Activated T-cell treated with anti-CD3 and anti-CD28 coated beads, Interleukin-2, amount 50 U/mL, for 4 hours (primary cell): ENCODE data around the gene FTO. TPM values are rescaled to one million over a fixed set of nuclear protein-coding genes. Genes with fewer than 3 reads are reported as not detected.
A peak's percentile ranks its signal among the peaks of the same experiment; 100 is the strongest.
"Not testable (repeated sequence)": the region's sequence is repeated elsewhere in the genome, so short reads cannot be mapped to it uniquely, and the experiment has no call there.

Experiments
- ATAC-seq, 2 donors: fragments of 200-7000 bp; cut with Tn5 transposase; one replicate each; pipeline ENCODE4 v1.10.0; 2021
- DNase-seq: peaks from one replicate; pipeline ENCODE4 v3.0.0-alpha.2; 2020
- H3K27me3 Mint-ChIP-seq: one replicate; pipeline ENCODE4 v1.8.0; 2021; ENCODE audit warnings: low read depth, mixed read lengths
- H3K36me3 Mint-ChIP-seq: one replicate; pipeline ENCODE4 v1.8.0; 2022; ENCODE audit warnings: mixed read lengths; ENCODE audit not compliant: insufficient read depth
- H3K4me1 Mint-ChIP-seq: one replicate; pipeline ENCODE4 v1.8.0; 2021; ENCODE audit warnings: low read depth, mixed read lengths
- H3K4me3 Mint-ChIP-seq: one replicate; pipeline ENCODE4 v1.8.0; 2021; ENCODE audit warnings: mild to moderate bottlenecking, moderate library complexity, mixed read lengths
- H3K9me3 Mint-ChIP-seq: one replicate; pipeline ENCODE4 v1.8.0; 2021; ENCODE audit warnings: mixed read lengths
- total RNA-seq, 3 donors: library from RNA; stranded (reverse); gene quantifications; one replicate each; pipeline ENCODE4 v1.2.1, GENCODE V29; 2021

Gene FTO
- 10 to 100 TPM; 41.3 to 47.8 (median 43.1) TPM for total RNA-seq

GRCh38 chr16:53703590-53704444 lies at the start of gene FTO, which contains the start of gene RPGRIP1L:
TSS of gene FTO (plus strand) at chr16:53704156.
TSS of gene RPGRIP1L (minus strand) at chr16:53703859. CDS start at chr16:53700723, 3,136 bp downstream.
- DNase-seq (peak; percentile 97), ATAC-seq (peak; percentile 98 to 99)
- Mint-ChIP-seq H3K27me3 (no peaks in the 10 kb centered on the region), H3K36me3 (peaks cover 11% of the 10 kb centered on the region), H3K4me1 (peaks cover 38% of the 10 kb centered on the region), H3K9me3 (no peaks in the 10 kb centered on the region), H3K4me3 (peak within 1 kb of the TSS; percentile 97)

- Mint-ChIP-seq H3K4me1 (no peaks in the 10 kb centered on the region), H3K36me3 (peaks cover 21% of the 10 kb centered on the region), H3K9me3 (no peaks in the 10 kb centered on the region)
Measured at GRCh38 chr16:53654946-53655345, 49.0 kb upstream of the FTO start.

GRCh38 chr16:53662072-53662471 lies 41.9 kb upstream of the FTO start:
- Mint-ChIP-seq H3K27me3 (no peaks in the 10 kb centered on the region), H3K9me3 (no peaks in the 10 kb centered on the region), H3K36me3 (peaks cover 3% of the 10 kb centered on the region), H3K4me3 (no peak overlapping the region), H3K4me1 (peaks cover 7% of the 10 kb centered on the region)
- DNase-seq (no peak), ATAC-seq (no peak)

More at GRCh38 chr16:53654946-53655345, 49.0 kb upstream of the FTO start:
- H3K4me3 Mint-ChIP-seq, result no peak overlapping the region
- no peak for DNase-seq
- no peaks in the 10 kb centered on the region for H3K27me3 Mint-ChIP-seq
- ATAC-seq, result no peak

- Mint-ChIP-seq H3K9me3 (no peaks in the 10 kb centered on the region), H3K27me3 (no peaks in the 10 kb centered on the region), H3K4me3 (no peak overlapping the region), H3K4me1 (peaks cover 7% of the 10 kb centered on the region), H3K36me3 (peaks cover 3% of the 10 kb centered on the region)
- DNase-seq, result no peak
- peak; percentile 96 to 98 for ATAC-seq
Measured at GRCh38 chr16:53664724-53665345, 39.1 kb upstream of the FTO start.

- peaks cover 7% of the 10 kb centered on the region for H3K4me1 Mint-ChIP-seq
- no peak for DNase-seq
- ATAC-seq, result no peak
- no peak overlapping the region for H3K4me3 Mint-ChIP-seq
- H3K36me3 Mint-ChIP-seq, result no peaks in the 10 kb centered on the region
- no peaks in the 10 kb centered on the region for H3K27me3 Mint-ChIP-seq
- no peaks in the 10 kb centered on the region for H3K9me3 Mint-ChIP-seq
Measured at GRCh38 chr16:53666786-53667415, 37.1 kb upstream of the FTO start.

GRCh38 chr16:53668869-53669268 lies 35.1 kb upstream of the FTO start:
- Mint-ChIP-seq H3K4me3 (no peak overlapping the region), H3K4me1 (peaks cover 7% of the 10 kb centered on the region), H3K36me3 (no peaks in the 10 kb centered on the region), H3K9me3 (no peaks in the 10 kb centered on the region), H3K27me3 (no peaks in the 10 kb centered on the region)
- ATAC-seq (no peak), DNase-seq (no peak)

- Mint-ChIP-seq H3K9me3 (no peaks in the 10 kb centered on the region), H3K4me3 (no peak overlapping the region), H3K27me3 (no peaks in the 10 kb centered on the region), H3K4me1 (no peaks in the 10 kb centered on the region), H3K36me3 (no peaks in the 10 kb centered on the region)
- DNase-seq (no peak), ATAC-seq (no peak)
Measured at GRCh38 chr16:53672461-53672860, 31.5 kb upstream of the FTO start.

GRCh38 chr16:53673189-53673588 lies 30.8 kb upstream of the FTO start:
- Mint-ChIP-seq H3K4me1 (no peaks in the 10 kb centered on the region), H3K9me3 (no peaks in the 10 kb centered on the region), H3K4me3 (no peak overlapping the region), H3K36me3 (no peaks in the 10 kb centered on the region), H3K27me3 (no peaks in the 10 kb centered on the region)
- DNase-seq, result no peak
- ATAC-seq, result no peak

GRCh38 chr16:53678155-53678554 lies 25.8 kb upstream of the FTO start:
- Mint-ChIP-seq H3K9me3 (no peaks in the 10 kb centered on the region), H3K36me3 (peaks cover 14% of the 10 kb centered on the region), H3K4me1 (no peaks in the 10 kb centered on the region), H3K27me3 (no peaks in the 10 kb centered on the region), H3K4me3 (no peak overlapping the region)
- DNase-seq, result no peak
- no peak for ATAC-seq

- ATAC-seq, result no peak
- H3K4me3 Mint-ChIP-seq, result no peak overlapping the region
- no peaks in the 10 kb centered on the region for H3K4me1 Mint-ChIP-seq
- H3K36me3 Mint-ChIP-seq, result peaks cover 21% of the 10 kb centered on the region
- DNase-seq, result no peak
- no peaks in the 10 kb centered on the region for H3K27me3 Mint-ChIP-seq
- no peaks in the 10 kb centered on the region for H3K9me3 Mint-ChIP-seq
Measured at GRCh38 chr16:53678756-53679343, 25.1 kb upstream of the FTO start.

GRCh38 chr16:53680756-53681155 lies 23.2 kb upstream of the FTO start:
- peaks cover 32% of the 10 kb centered on the region for H3K36me3 Mint-ChIP-seq
- peaks cover 8% of the 10 kb centered on the region for H3K9me3 Mint-ChIP-seq
- DNase-seq (no peak), ATAC-seq (no peak)
- no peaks in the 10 kb centered on the region for H3K27me3 Mint-ChIP-seq
- H3K4me1 Mint-ChIP-seq, result no peaks in the 10 kb centered on the region
- no peak overlapping the region for H3K4me3 Mint-ChIP-seq

- DNase-seq (no peak), ATAC-seq (no peak)
- Mint-ChIP-seq H3K4me3 (no peak overlapping the region), H3K9me3 (peaks cover 8% of the 10 kb centered on the region), H3K4me1 (no peaks in the 10 kb centered on the region), H3K36me3 (peaks cover 35% of the 10 kb centered on the region), H3K27me3 (no peaks in the 10 kb centered on the region)
Measured at GRCh38 chr16:53681354-53681753, 22.6 kb upstream of the FTO start.

GRCh38 chr16:53685334-53685733 lies 18.6 kb upstream of the FTO start:
- not testable (repeated sequence) for H3K9me3 Mint-ChIP-seq, ATAC-seq, H3K4me3 Mint-ChIP-seq, DNase-seq, H3K4me1 Mint-ChIP-seq, H3K27me3 Mint-ChIP-seq
- peaks cover 41% of the 10 kb centered on the region for H3K36me3 Mint-ChIP-seq

GRCh38 chr16:53686710-53687109 lies 17.2 kb upstream of the FTO start:
- peaks cover 8% of the 10 kb centered on the region for H3K9me3 Mint-ChIP-seq
- no peaks in the 10 kb centered on the region for H3K4me1 Mint-ChIP-seq
- H3K27me3 Mint-ChIP-seq, result no peaks in the 10 kb centered on the region
- ATAC-seq, result no peak
- peaks cover 39% of the 10 kb centered on the region for H3K36me3 Mint-ChIP-seq
- H3K4me3 Mint-ChIP-seq, result no peak overlapping the region
- no peak for DNase-seq
